ENCODE measurements around the gene HYDIN. TPM values are rescaled to one million over a fixed set of nuclear protein-coding genes. Genes with fewer than 3 reads are reported as not detected.

The HYDIN gene
- total RNA-seq, 2 experiments from 2014 or later = not detected

- Mint-ChIP-seq H3K36me3 (peaks cover 15% of the 10 kb centered on the region), H3K4me3 (no peak overlapping the region), H3K9me3 (no peaks in the 10 kb centered on the region), H3K27ac (no peak overlapping the region), H3K27me3 (no peaks in the 10 kb centered on the region), H3K4me1 (ENCODE audit: low read depth) (no peaks in the 10 kb centered on the region)
- intact Hi-C loops (cut with micrococcal nuclease) = no loop called here
- ChIA-PET CTCF (interaction anchor here (0.6 to 4.2 kb wide), 11 partner anchors 9 to 117 kb away, joined by 3 to 49 read pairs (median 8); partner anchors contain the start of gene VAC14), POLR2A (interaction anchor here (2.2 kb wide), 1 partner anchor 389 kb away, joined by 5 read pairs; no protein-coding TSS in a partner anchor)
- no peak for DNase-seq
Measured at GRCh38 chr16:70769761-70770160, 460.8 kb downstream of the HYDIN start.

GRCh38 chr16:70769131-70769530 is 461.4 kb downstream of the HYDIN start:
- DNase-seq = no peak
- Mint-ChIP-seq H3K27ac (no peak overlapping the region), H3K4me3 (no peak overlapping the region), H3K9me3 (no peaks in the 10 kb centered on the region), H3K27me3 (no peaks in the 10 kb centered on the region), H3K4me1 (ENCODE audit: low read depth) (no peaks in the 10 kb centered on the region), H3K36me3 (peaks cover 15% of the 10 kb centered on the region)
- intact Hi-C loops (cut with micrococcal nuclease) = no loop called here
- ChIA-PET CTCF (interaction anchor here (1.9 to 4.2 kb wide), 3 partner anchors 8 to 88 kb away, joined by 5 to 49 read pairs (median 35); no protein-coding TSS in a partner anchor), POLR2A (no interaction called here)

DNA sequence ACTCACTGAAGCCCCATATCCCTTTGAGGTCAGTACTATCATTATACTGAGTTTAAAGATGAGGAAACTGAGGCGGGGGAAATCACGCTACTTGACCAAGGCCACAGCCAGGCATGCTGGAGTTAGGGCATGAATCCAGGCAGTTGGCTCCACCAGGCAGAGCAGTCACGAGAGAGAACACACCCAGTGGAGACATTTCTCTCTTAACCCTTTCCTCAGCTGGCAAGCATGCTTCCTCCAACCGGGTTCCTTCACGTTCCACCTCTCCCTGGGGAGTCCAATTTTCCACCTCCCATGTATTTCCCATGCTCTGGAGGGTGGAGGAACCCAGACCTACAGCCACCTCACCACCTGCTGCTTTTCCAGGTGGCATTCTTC is 462.3 kb downstream of the HYDIN start:
- Mint-ChIP-seq H3K36me3 (peaks cover 15% of the 10 kb centered on the region), H3K27ac (no peak overlapping the region), H3K4me1 (ENCODE audit: low read depth) (no peaks in the 10 kb centered on the region), H3K4me3 (no peak overlapping the region), H3K27me3 (no peaks in the 10 kb centered on the region), H3K9me3 (no peaks in the 10 kb centered on the region)
- POLR2A ChIA-PET = no interaction called here
- intact Hi-C loops (cut with micrococcal nuclease) = no loop called here
- CTCF ChIA-PET = interaction anchor here (0.6 to 1.9 kb wide), 2 partner anchors 11 to 34 kb away, joined by 3 to 5 read pairs; no protein-coding TSS in a partner anchor
- no peak for DNase-seq

DNA sequence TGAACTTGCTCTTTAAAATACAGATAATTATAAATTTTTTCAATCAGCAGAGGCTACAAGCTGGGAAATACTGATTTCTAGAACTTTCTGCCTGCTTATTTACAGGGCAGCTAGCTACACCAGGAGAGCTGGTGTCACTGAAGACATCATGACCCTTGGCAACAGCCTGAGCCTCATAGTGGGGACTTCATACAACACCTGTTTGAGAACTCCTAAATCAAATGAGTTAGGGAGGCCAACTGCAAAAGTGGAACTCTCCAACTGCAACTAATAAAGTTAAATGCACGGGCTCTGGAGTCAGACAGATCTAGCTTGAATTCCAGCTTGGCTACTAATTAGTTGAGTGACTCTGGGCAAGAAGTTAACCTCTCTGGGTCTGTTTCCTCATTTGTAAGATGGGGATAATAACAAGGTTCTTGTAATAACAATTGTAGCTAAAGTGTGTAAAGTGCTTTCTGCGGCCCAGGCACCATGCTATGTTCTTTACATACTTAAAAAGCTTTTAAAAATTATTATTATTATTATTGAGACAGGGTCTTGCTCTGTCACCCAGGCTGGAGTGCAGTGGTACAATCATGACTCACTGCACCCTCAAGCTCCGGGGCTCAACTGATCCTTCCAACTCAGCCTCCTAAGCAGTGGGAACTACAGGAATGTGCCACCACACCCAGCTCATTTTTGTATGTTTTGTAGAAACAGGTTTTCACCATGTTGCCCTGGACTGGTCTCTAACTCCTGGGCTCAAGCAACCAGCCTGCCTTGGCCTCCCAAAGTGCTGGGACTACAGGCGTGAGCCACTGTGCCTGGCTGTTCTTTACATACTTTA is 462.9 kb downstream of the HYDIN start:
- H3K4me1 Mint-ChIP-seq (ENCODE audit: low read depth) = no peaks in the 10 kb centered on the region
- H3K27ac Mint-ChIP-seq = no peak overlapping the region
- DNase-seq = no peak
- ChIA-PET CTCF (interaction anchor here (0.6 to 1.9 kb wide), 2 partner anchors 11 to 33 kb away, joined by 3 to 5 read pairs; no protein-coding TSS in a partner anchor), POLR2A (no interaction called here)
- H3K4me3 Mint-ChIP-seq = no peak overlapping the region
- no peaks in the 10 kb centered on the region for H3K9me3 Mint-ChIP-seq
- peaks cover 14% of the 10 kb centered on the region for H3K36me3 Mint-ChIP-seq
- H3K27me3 Mint-ChIP-seq = no peaks in the 10 kb centered on the region
- intact Hi-C loops (cut with micrococcal nuclease) = no loop called here

DNA sequence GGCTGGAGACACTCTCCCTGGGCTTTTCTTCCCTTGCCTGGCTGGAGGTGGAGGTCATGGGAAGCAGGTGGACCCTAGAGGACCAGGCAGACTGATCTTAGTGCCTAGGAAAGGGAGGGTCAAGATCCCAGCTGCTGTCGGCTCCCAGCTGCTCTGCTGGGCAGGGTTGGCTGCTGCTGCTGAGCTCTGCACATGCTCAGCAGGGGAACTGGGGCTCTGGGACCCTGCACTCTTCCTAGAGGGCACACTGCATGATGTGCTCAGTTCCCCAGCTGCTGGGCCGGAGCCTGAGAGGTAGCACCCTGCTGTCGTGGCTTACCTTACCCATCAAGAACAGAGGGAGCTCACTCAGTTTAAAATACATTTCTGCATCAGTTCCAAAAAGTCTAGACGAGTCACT is 463.9 kb downstream of the HYDIN start:
- intact Hi-C loops (cut with micrococcal nuclease) = no loop called here
- H3K9me3 Mint-ChIP-seq = no peaks in the 10 kb centered on the region
- peaks cover 13% of the 10 kb centered on the region for H3K36me3 Mint-ChIP-seq
- no peak overlapping the region for H3K4me3 Mint-ChIP-seq
- POLR2A ChIA-PET = no interaction called here
- DNase-seq = no peak
- no peaks in the 10 kb centered on the region for H3K4me1 Mint-ChIP-seq (ENCODE audit: low read depth)
- no peaks in the 10 kb centered on the region for H3K27me3 Mint-ChIP-seq
- no peak overlapping the region for H3K27ac Mint-ChIP-seq
- CTCF ChIA-PET = no interaction called here

DNA sequence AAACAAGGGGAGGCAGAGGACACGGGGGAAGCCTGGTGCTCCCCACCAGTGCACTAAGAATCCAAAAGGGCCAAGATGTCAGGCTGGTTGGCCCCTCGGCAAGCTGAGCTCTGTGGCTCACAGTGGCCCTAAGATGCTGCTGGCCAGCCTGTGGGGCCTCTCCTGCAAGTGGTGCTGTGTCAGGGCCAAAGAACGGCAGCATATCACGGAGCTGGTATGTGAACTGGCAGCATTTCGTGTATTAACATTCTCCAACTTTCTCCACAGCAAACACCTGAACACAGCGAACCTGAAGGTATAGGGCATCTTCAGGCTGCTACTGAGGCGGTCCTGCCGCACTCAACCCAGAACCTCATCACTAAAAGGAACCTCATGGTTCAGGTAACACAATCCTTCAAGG is 464.3 kb downstream of the HYDIN start:
- ChIA-PET CTCF (no interaction called here), POLR2A (no interaction called here)
- H3K9me3 Mint-ChIP-seq = no peaks in the 10 kb centered on the region
- H3K4me3 Mint-ChIP-seq = no peak overlapping the region
- DNase-seq = no peak
- intact Hi-C loops (cut with micrococcal nuclease) = no loop called here
- no peaks in the 10 kb centered on the region for H3K27me3 Mint-ChIP-seq
- peaks cover 13% of the 10 kb centered on the region for H3K36me3 Mint-ChIP-seq
- no peaks in the 10 kb centered on the region for H3K4me1 Mint-ChIP-seq (ENCODE audit: low read depth)
- no peak overlapping the region for H3K27ac Mint-ChIP-seq

- peaks cover 10% of the 10 kb centered on the region for H3K36me3 Mint-ChIP-seq
- H3K4me3 Mint-ChIP-seq = no peak overlapping the region
- H3K4me1 Mint-ChIP-seq (ENCODE audit: low read depth) = peaks cover 3% of the 10 kb centered on the region
- intact Hi-C loops (cut with micrococcal nuclease) = no loop called here
- H3K27me3 Mint-ChIP-seq = no peaks in the 10 kb centered on the region
- H3K27ac Mint-ChIP-seq = no peak overlapping the region
- ChIA-PET CTCF (no interaction called here), POLR2A (no interaction called here)
- DNase-seq = no peak
- no peaks in the 10 kb centered on the region for H3K9me3 Mint-ChIP-seq
Measured at GRCh38 chr16:70765491-70765890, 465.0 kb downstream of the HYDIN start.

DNA sequence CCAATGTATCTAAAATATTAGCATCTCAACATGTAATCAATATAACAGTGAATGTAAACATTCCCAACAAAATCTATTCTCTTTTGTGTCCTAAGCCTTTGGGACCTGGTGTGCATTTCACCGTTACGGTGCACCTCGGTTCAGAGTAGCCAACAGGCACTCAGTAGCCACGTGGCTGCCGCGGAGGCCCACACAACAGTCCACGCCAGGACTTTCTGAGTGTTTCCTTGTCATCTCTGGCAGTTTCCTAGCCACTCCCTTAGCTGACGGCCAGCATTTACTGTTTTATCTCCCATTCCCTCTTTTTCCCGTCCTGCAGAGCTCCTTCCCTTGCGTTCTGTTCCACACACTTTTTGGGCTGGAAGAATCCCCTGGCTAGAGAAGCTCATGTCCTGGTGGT is 465.9 kb downstream of the HYDIN start:
- ChIA-PET CTCF (no interaction called here), POLR2A (no interaction called here)
- Mint-ChIP-seq H3K27me3 (no peaks in the 10 kb centered on the region), H3K9me3 (no peaks in the 10 kb centered on the region), H3K4me3 (no peak overlapping the region), H3K36me3 (peaks cover 7% of the 10 kb centered on the region), H3K4me1 (ENCODE audit: low read depth) (peaks cover 4% of the 10 kb centered on the region), H3K27ac (no peak overlapping the region)
- intact Hi-C loops (cut with micrococcal nuclease) = no loop called here
- no peak for DNase-seq

GRCh38 chr16:70760221-70760620 is 470.3 kb downstream of the HYDIN start:
- H3K4me3 Mint-ChIP-seq = no peak overlapping the region
- H3K9me3 Mint-ChIP-seq = no peaks in the 10 kb centered on the region
- no peak overlapping the region for H3K27ac Mint-ChIP-seq
- ChIA-PET CTCF (interaction anchor here (5.3 kb wide), 1 partner anchor 10 kb away, joined by 35 read pairs; no protein-coding TSS in a partner anchor), POLR2A (no interaction called here)
- intact Hi-C loops (cut with micrococcal nuclease) = no loop called here
- peaks cover 4% of the 10 kb centered on the region for H3K4me1 Mint-ChIP-seq (ENCODE audit: low read depth)
- H3K27me3 Mint-ChIP-seq = no peaks in the 10 kb centered on the region
- H3K36me3 Mint-ChIP-seq = peaks cover 13% of the 10 kb centered on the region
- no peak for DNase-seq

DNA sequence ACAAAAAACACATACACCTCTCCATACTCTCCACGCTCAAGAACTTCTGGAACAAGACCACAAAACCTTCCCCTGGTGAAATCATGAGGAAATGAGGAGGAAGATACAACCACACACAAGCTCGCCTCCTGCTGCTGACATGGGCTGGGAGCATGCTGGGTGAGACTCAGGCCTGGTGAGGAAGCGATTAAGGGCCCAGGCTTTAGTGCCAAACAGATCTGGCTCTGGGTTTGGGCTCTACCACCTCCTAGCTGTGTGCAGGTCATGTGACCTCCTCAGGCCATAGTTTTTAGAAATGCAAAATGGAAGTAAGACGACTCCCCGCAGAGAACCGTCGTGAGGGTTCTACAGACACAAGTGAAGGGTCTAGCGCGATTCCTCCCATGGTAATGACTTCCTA is 470.9 kb downstream of the HYDIN start:
- no peak overlapping the region for H3K4me3 Mint-ChIP-seq
- H3K27ac Mint-ChIP-seq = no peak overlapping the region
- DNase-seq = no peak
- H3K36me3 Mint-ChIP-seq = peaks cover 13% of the 10 kb centered on the region
- H3K9me3 Mint-ChIP-seq = no peaks in the 10 kb centered on the region
- ChIA-PET POLR2A (no interaction called here), CTCF (interaction anchor here (5.3 kb wide), 1 partner anchor 11 kb away, joined by 35 read pairs; no protein-coding TSS in a partner anchor)
- H3K27me3 Mint-ChIP-seq = no peaks in the 10 kb centered on the region
- H3K4me1 Mint-ChIP-seq (ENCODE audit: low read depth) = peaks cover 4% of the 10 kb centered on the region
- intact Hi-C loops (cut with micrococcal nuclease) = no loop called here

- ChIA-PET CTCF (interaction anchor here (0.8 to 5.3 kb wide), 2 partner anchors 12 to 105 kb away, joined by 3 to 35 read pairs; no protein-coding TSS in a partner anchor), POLR2A (no interaction called here)
- intact Hi-C loops (cut with micrococcal nuclease) = no loop called here
- H3K27ac Mint-ChIP-seq = no peak overlapping the region
- peaks cover 13% of the 10 kb centered on the region for H3K36me3 Mint-ChIP-seq
- peaks cover 4% of the 10 kb centered on the region for H3K4me1 Mint-ChIP-seq (ENCODE audit: low read depth)
- no peaks in the 10 kb centered on the region for H3K9me3 Mint-ChIP-seq
- no peak for DNase-seq
- no peak overlapping the region for H3K4me3 Mint-ChIP-seq
- H3K27me3 Mint-ChIP-seq = no peaks in the 10 kb centered on the region
Measured at GRCh38 chr16:70758786-70759185, 471.7 kb downstream of the HYDIN start.

Measured in activated CD4-positive, alpha-beta memory T cell treated with anti-CD3 and anti-CD28 coated beads for 36 hours (primary cell).